IMR-90 (cell line): ENCODE data around the gene SYT6. TPM values are rescaled to one million over a fixed set of nuclear protein-coding genes. Genes with fewer than 3 reads are reported as not detected.

ENCODE experiments used
- ATAC-seq: fragments of 200-7000 bp; cut with Tn5 transposase; 2 replicates; pipeline ENCODE4 v1.9.1; 2020; ENCODE audit warnings: low read depth, mild to moderate bottlenecking, moderate library complexity
- BruUV-seq: library from RNA; stranded (reverse); fragments of 400-500 nt; replicated peaks from 2 replicates; lab custom pipeline; 2021; lab: Mats Ljungman, UMichigan
- CTCF ChIA-PET: fragments of 300-600 bp; formaldehyde crosslinking; extraction: SDS; loops from one replicate; lab custom pipeline; 2021; ENCODE audit warnings: antibody characterized with exemption; lab: Yijun Ruan, JAX
- POLR2A ChIA-PET: fragments of 300-600 bp; sonication (Branson Sonifier 250); formaldehyde crosslinking; loops from one replicate; lab custom pipeline; 2022; ENCODE audit warnings: antibody characterized with exemption; ENCODE audit not compliant: unreplicated experiment; lab: Charles Lee
- DNase-seq: peaks from one replicate; pipeline ENCODE4 v3.0.0; 2013
- H2AFZ ChIP-seq: replicated peaks from 2 replicates; pipeline ENCODE3; 2013; ENCODE audit warnings: low read length, mild to moderate bottlenecking; ENCODE audit not compliant: poor library complexity
- H2AK5ac ChIP-seq: 2 replicates; pipeline ENCODE4 v1.6.1; 2013; ENCODE audit warnings: low read depth, low read length, inconsistent platforms
- H2AK9ac ChIP-seq: replicated peaks from 2 replicates; pipeline ENCODE3; 2013; ENCODE audit warnings: mild to moderate bottlenecking, low read depth, low read length, moderate library complexity; ENCODE audit not compliant: poor library complexity
- H2BK120ac ChIP-seq: 2 replicates; pipeline ENCODE4 v1.6.1; 2013; ENCODE audit warnings: low read depth, low read length, inconsistent platforms
- H2BK15ac ChIP-seq: 3 replicates; pipeline ENCODE4 v1.6.1; 2013; ENCODE audit warnings: low read depth, low read length, inconsistent platforms
- H2BK20ac ChIP-seq: 2 replicates; pipeline ENCODE4 v1.6.1; 2013; ENCODE audit warnings: low read depth, mild to moderate bottlenecking, inconsistent platforms, low read length, moderate library complexity
- H2BK5ac ChIP-seq: 2 replicates; pipeline ENCODE4 v1.6.1; 2013; ENCODE audit warnings: mild to moderate bottlenecking, low read depth, low read length, inconsistent platforms; ENCODE audit not compliant: poor library complexity, severe bottlenecking
- H3K14ac ChIP-seq: replicated peaks from 2 replicates; pipeline ENCODE4 v1.6.1; 2013; ENCODE audit warnings: low read depth, low read length, inconsistent platforms
- H3K18ac ChIP-seq: 2 replicates; pipeline ENCODE4 v1.6.1; 2013; ENCODE audit warnings: low read depth, low read length, control low read depth
- H3K23ac ChIP-seq: 2 replicates; pipeline ENCODE4 v1.6.1; 2013; ENCODE audit warnings: low read depth, low read length, inconsistent platforms
- H3K27ac ChIP-seq: 2 replicates; pipeline ENCODE4 v1.5.1; 2013; ENCODE audit warnings: mild to moderate bottlenecking, control low read depth, low read length; ENCODE audit not compliant: insufficient read depth
- H3K27me3 ChIP-seq: 2 replicates; pipeline ENCODE4 v1.6.1; 2013; ENCODE audit warnings: low read length; ENCODE audit not compliant: control insufficient read depth, insufficient read depth
- H3K36me3 ChIP-seq: 2 replicates; pipeline ENCODE4 v1.6.1; 2013; ENCODE audit warnings: low read length, mixed read lengths; ENCODE audit not compliant: control insufficient read depth, insufficient read depth
- H3K4ac ChIP-seq: 2 replicates; pipeline ENCODE4 v1.6.1; 2013; ENCODE audit warnings: low read depth, low read length, inconsistent platforms
- H3K4me1 ChIP-seq: 2 replicates; pipeline ENCODE4 v1.6.1; 2013; ENCODE audit warnings: low read length, mixed read lengths; ENCODE audit not compliant: control insufficient read depth, insufficient read depth
- H3K4me2 ChIP-seq: 2 replicates; pipeline ENCODE4 v1.6.1; 2013; ENCODE audit warnings: low read depth, mild to moderate bottlenecking, control low read depth, low read length, moderate library complexity
- H3K4me3 ChIP-seq: 2 replicates; pipeline ENCODE4 v1.5.1; 2013; ENCODE audit warnings: low read depth, mild to moderate bottlenecking, control low read depth, low read length, moderate library complexity; ENCODE audit not compliant: insufficient read depth
- H3K56ac ChIP-seq: 2 replicates; pipeline ENCODE4 v1.6.1; 2013; ENCODE audit warnings: low read length, inconsistent platforms; ENCODE audit not compliant: insufficient read depth; ENCODE audit errors: extremely low read depth
- H3K79me1 ChIP-seq, 2 experiments: 2 replicates each; pipeline ENCODE4 v1.6.1; 2013; ENCODE audit warnings: low read length in 2 of 2, inconsistent platforms in 1 of 2, low read depth in 1 of 2
- H3K9ac ChIP-seq: 2 replicates; pipeline ENCODE4 v1.6.1; 2013; ENCODE audit warnings: low read depth, low read length, control low read depth
- H3K9me1 ChIP-seq: 2 replicates; pipeline ENCODE4 v1.6.1; 2013; ENCODE audit warnings: low read length, inconsistent platforms; ENCODE audit not compliant: insufficient read depth
- H3K9me3 ChIP-seq: 2 replicates; pipeline ENCODE4 v1.6.1; 2013; ENCODE audit warnings: low read length; ENCODE audit not compliant: control insufficient read depth, insufficient read depth
- H4K20me1 ChIP-seq: 2 replicates; pipeline ENCODE4 v1.6.1; 2013; ENCODE audit warnings: low read length, inconsistent platforms; ENCODE audit not compliant: insufficient read depth
- H4K5ac ChIP-seq: 2 replicates; pipeline ENCODE4 v1.6.1; 2013; ENCODE audit warnings: mild to moderate bottlenecking, low read depth, low read length, control low read depth
- H4K8ac ChIP-seq, 2 experiments: 2 replicates each; pipeline ENCODE4 v1.6.1; 2013; ENCODE audit warnings: low read depth in 2 of 2, low read length in 2 of 2, control low read depth in 1 of 2, inconsistent platforms in 1 of 2
- H4K91ac ChIP-seq: 2 replicates; pipeline ENCODE4 v1.6.1; 2013; ENCODE audit warnings: low read depth, low read length, inconsistent platforms; ENCODE audit not compliant: insufficient read depth
- CHD1 ChIP-seq: IDR thresholded peaks from 2 replicates; pipeline ENCODE4 v1.6.1; 2012; ENCODE audit warnings: low read depth, low read length, improper control_type of control experiment
- MAFK ChIP-seq: IDR thresholded peaks from 2 replicates; pipeline ENCODE4 v1.6.1; 2012; ENCODE audit warnings: low read depth, low read length, improper control_type of control experiment
- MAZ ChIP-seq: IDR thresholded peaks from 2 replicates; pipeline ENCODE4 v1.6.1; 2012; ENCODE audit warnings: low read depth, mild to moderate bottlenecking, low read length, improper control_type of control experiment, moderate library complexity, borderline replicate concordance
- MXI1 ChIP-seq: IDR thresholded peaks from 2 replicates; pipeline ENCODE4 v1.6.1; 2012; ENCODE audit warnings: low read depth, mild to moderate bottlenecking, low read length, moderate library complexity, borderline replicate concordance
- RAD21 ChIP-seq: IDR thresholded peaks from 2 replicates; pipeline ENCODE4 v1.6.1; 2012; ENCODE audit warnings: low read length, improper control_type of control experiment
- RCOR1 ChIP-seq: IDR thresholded peaks from 2 replicates; pipeline ENCODE4 v1.6.1; 2012; ENCODE audit warnings: mild to moderate bottlenecking, low read length, improper control_type of control experiment; ENCODE audit not compliant: insufficient replicate concordance
- WGBS, 2 experiments: methylation state at CpG; one replicate each; pipeline versions ENCODE4 v1.1.5 to v1.1.7; 2013; ENCODE audit warnings: missing lambda C conversion rate in 2 of 2; ENCODE audit not compliant: insufficient read length in 1 of 2; ENCODE audit errors: extremely low coverage in 2 of 2; 5-methylcytosine and 5-hydroxymethylcytosine counted together
- dilution Hi-C: fragments of 300-500 bp; cut with HindIII; formaldehyde crosslinking; loops from one replicate; pipeline ENCODE4 v1.14.3; 2018; ENCODE audit warnings: low sequenced_read_pairs; ENCODE audit not compliant: unreplicated experiment
- in situ Hi-C: fragments of 300-500 bp; cut with MboI; formaldehyde crosslinking; loops from 3 replicates; pipeline ENCODE4 v1.14.3; 2019; ENCODE audit warnings: low sequenced_read_pairs, inconsistent platforms, mixed read lengths
- intact Hi-C: fragments of 100-400 bp; cut with micrococcal nuclease; formaldehyde crosslinking; loops from 2 replicates; pipeline ENCODE4 v1.10.0; 2022
- polyA plus RNA-seq, 3 experiments: library from polyadenylated mRNA; depleted of rRNA; stranded (reverse); fragments of >200 nt; gene quantifications; 2 replicates each; pipeline ENCODE4 v1.2.3, GENCODE V29; 2012; ENCODE audit warnings: low replicate concordance in 1 of 3
- total RNA-seq: library from RNA; depleted of rRNA; stranded (reverse); fragments of >200 nt; gene quantifications from 2 replicates; pipeline ENCODE4 v1.2.3, GENCODE V29; 2012
- TF ChIP-seq, protein P1 (sequence below): fragments of 150-350 bp; IDR thresholded peaks from 2 replicates; pipeline ENCODE4 v1.6.1; 2017; ENCODE audit warnings: mild to moderate bottlenecking, antibody characterized with exemption, low read length, low read depth

The SYT6 gene
- total and polyA plus RNA-seq, 2 of the 4 experiments (the other 2 are of a cell fraction) = not detected

DNA sequence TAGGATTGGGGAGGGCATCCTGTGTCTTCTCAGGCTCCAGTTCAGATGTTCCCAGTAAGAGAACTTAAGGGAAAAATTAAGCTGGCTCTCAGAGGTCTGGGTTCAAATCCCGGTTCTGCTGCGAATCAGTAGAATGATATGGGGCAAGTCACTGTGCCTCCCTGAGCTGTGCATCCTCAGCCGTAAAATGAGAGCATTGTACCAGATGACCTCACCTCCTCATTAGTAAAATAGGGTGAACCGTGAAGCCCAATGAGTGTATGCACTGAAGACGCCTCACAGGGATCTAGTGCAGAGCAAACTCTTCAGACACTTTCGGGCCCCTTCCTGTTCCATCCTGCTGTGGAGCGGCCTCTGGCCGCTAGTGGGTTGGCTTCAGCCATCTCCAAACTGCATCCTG lies 36.0 kb downstream of the SYT6 start:
- BruUV-seq = no TSS peak
- Histone ChIP-seq H3K9ac (no peak overlapping the region), H2BK20ac (no peak overlapping the region), H3K56ac (no peak overlapping the region), H3K18ac (no peak overlapping the region), H2AK9ac (no peak overlapping the region), H2AK5ac (no peak overlapping the region), H2BK5ac (no peak overlapping the region), H3K23ac (no peak overlapping the region), H3K27me3 (peaks cover 13% of the 10 kb centered on the region), H2AFZ (no peak overlapping the region), H4K5ac (no peak overlapping the region), H3K9me3 (no peaks in the 10 kb centered on the region), H3K4me2 (no peak overlapping the region), H3K4me3 (no peak overlapping the region), H4K20me1 (no peaks in the 10 kb centered on the region), H3K14ac (no peak overlapping the region), H3K27ac (no peak overlapping the region), H3K36me3 (no peaks in the 10 kb centered on the region), H3K9me1 (no peaks in the 10 kb centered on the region), H3K4me1 (no peaks in the 10 kb centered on the region), H3K4ac (no peak overlapping the region), H3K79me1 (no peaks in the 10 kb centered on the region), H2BK15ac (no peak overlapping the region), H2BK120ac (no peak overlapping the region), H4K91ac (no peak overlapping the region), H4K8ac (no peak overlapping the region)
- POLR2A ChIA-PET = interaction anchor here (0.5 kb wide), 1 partner anchor 67 kb away, joined by 4 read pairs; no protein-coding TSS in a partner anchor
- in situ Hi-C loops = no loop called here
- CTCF ChIA-PET = interaction anchor here (0.5 kb wide), 1 partner anchor 185 kb away, joined by 4 read pairs; no protein-coding TSS in a partner anchor
- intact Hi-C loops = no loop called here
- TF ChIP-seq MXI1 = no peak
- no peak for TF ChIP-seq MAFK
- TF ChIP-seq MAZ = no peak
- no peak for TF ChIP-seq CHD1
- TF ChIP-seq, protein P1, sequence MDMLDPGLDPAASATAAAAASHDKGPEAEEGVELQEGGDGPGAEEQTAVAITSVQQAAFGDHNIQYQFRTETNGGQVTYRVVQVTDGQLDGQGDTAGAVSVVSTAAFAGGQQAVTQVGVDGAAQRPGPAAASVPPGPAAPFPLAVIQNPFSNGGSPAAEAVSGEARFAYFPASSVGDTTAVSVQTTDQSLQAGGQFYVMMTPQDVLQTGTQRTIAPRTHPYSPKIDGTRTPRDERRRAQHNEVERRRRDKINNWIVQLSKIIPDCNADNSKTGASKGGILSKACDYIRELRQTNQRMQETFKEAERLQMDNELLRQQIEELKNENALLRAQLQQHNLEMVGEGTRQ = no peak
- no peak for TF ChIP-seq RCOR1
- TF ChIP-seq RAD21 = no peak
- ATAC-seq (no peak), DNase-seq (no peak)
- WGBS, 2 experiments = 86% methylated on average over 2 of the region's 8 CpGs; no CpG with 5 or more reads in 1 of the 2 experiments
- dilution Hi-C loops = no loop called here
